22Rv1 (cell line): Measurements from ENCODE around the gene ZBTB7A.

Experiments
- H3K27ac ChIP-seq: fragments of 450-650 bp; 2 replicates; pipeline ENCODE4 v1.5.1; 2017
- ZFX ChIP-seq: fragments of 450-650 bp; IDR thresholded peaks from 2 replicates; pipeline ENCODE4 v1.6.1; 2017; ENCODE audit warnings: antibody characterized with exemption, borderline replicate concordance
- TF ChIP-seq, protein P1 (sequence below): fragments of 450-650 bp; IDR thresholded peaks from 2 replicates; pipeline ENCODE4 v1.5.1; 2017; ENCODE audit warnings: mild to moderate bottlenecking

The ZBTB7A gene

DNA sequence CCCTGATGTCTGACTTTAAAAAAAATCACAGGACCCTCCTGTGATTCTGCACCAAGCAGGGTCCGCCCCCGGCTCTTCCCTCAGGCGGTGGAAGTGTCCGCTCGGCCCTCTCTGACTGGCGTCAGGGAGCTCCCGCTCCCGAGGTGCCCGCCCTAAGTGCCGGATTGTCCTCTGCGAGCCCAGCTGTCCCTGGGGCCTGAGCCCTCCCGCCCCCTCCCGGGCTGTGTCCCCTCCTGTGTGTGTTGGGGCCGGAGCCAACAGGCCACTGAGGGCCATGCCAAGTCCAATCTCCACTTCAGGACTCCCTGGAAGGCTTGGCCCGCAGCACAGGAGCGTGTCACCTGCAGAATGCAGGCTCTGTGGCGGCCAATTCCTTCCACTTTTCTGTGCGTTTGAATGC, 31.8 kb upstream of the ZBTB7A start:
- H3K27ac ChIP-seq = no peak overlapping the region
- no peak for TF ChIP-seq ZFX
- TF ChIP-seq, protein P1, sequence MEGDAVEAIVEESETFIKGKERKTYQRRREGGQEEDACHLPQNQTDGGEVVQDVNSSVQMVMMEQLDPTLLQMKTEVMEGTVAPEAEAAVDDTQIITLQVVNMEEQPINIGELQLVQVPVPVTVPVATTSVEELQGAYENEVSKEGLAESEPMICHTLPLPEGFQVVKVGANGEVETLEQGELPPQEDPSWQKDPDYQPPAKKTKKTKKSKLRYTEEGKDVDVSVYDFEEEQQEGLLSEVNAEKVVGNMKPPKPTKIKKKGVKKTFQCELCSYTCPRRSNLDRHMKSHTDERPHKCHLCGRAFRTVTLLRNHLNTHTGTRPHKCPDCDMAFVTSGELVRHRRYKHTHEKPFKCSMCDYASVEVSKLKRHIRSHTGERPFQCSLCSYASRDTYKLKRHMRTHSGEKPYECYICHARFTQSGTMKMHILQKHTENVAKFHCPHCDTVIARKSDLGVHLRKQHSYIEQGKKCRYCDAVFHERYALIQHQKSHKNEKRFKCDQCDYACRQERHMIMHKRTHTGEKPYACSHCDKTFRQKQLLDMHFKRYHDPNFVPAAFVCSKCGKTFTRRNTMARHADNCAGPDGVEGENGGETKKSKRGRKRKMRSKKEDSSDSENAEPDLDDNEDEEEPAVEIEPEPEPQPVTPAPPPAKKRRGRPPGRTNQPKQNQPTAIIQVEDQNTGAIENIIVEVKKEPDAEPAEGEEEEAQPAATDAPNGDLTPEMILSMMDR = no peak

DNA sequence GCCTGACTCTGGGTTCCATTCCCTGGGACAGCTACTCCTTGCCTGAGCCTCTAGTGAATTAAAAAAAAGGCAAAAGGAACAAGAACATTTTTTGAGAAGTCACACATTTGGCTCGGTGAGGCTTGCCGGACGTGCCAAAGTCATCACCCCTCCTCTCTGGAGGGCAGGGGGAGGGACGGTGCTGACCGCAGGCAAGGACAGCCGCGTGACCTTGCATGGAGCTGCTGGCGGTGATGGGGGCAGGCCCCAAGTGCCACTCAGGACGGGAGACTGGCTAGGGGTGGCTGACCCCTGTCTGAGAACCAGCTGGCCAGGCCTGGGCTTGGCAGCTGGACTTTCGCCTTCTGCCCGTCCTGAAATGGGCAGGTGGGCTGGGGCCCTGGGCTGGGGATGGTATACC, 30.8 kb upstream of the ZBTB7A start:
- H3K27ac ChIP-seq = no peak overlapping the region
- TF ChIP-seq ZFX = no peak
- TF ChIP-seq, protein P1 = no peak

DNA sequence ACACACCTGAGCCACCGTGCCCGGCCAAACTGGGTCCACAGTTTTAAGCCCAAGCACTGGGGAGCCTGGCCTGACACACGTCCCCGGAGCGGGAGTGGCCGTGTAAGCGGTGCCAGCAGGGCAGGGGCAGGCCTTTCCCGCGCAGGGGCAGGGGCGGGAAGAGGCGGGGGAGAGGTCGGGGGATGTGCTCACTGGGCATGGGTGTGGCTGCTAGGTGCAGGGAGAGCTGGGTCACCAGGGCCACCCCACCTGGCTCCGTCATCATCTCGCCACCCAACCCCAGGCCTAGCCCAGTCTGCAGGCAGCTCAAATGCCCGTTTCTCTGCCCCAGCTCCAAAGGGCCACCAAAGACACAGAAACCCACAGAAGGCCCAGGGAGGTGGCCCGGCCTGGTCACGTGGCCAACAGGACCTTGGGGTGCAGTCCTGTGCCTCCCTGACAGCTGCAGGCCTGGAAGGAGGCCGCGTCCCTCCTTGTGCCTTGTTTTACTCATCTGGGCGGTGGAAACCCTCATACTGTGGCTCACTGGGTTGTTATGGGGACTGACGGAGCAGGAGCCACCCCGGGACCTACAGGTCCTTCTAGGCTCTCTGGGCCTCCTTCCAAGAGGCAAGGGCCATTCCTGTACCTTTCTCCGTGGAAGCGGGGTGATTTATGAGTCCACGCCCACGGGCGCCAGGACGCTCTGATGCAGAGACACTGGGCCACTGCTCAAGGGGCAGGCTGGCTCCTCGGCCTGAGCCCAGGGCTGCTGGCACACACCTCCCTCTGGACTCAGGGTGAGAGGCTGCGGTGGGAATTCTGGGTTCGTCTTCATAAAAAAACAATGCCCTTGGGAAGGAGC, 29.6 kb upstream of the ZBTB7A start:
- H3K27ac ChIP-seq = no peak overlapping the region
- TF ChIP-seq, protein P1 = no peak

DNA sequence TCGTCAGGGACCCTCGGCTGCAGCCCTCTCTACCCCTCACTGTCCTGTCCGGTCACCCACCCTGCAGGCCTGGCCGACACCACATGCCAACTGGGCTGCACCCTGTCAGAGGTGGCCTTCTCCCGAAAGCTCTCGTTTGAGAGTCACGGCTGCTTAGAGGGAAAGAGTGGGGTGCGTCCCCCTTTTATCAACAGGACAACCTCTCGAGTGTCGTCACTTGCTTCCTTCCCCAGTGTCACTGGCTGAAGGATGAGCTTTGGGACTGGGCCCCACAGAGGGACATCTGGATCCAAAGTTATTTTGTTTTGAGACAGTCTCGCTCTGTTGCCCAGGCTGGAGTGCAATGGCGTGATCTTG, 28.8 kb upstream of the ZBTB7A start:
- no peak for TF ChIP-seq ZFX
- TF ChIP-seq, protein P1 = no peak
- H3K27ac ChIP-seq = no peak overlapping the region

DNA sequence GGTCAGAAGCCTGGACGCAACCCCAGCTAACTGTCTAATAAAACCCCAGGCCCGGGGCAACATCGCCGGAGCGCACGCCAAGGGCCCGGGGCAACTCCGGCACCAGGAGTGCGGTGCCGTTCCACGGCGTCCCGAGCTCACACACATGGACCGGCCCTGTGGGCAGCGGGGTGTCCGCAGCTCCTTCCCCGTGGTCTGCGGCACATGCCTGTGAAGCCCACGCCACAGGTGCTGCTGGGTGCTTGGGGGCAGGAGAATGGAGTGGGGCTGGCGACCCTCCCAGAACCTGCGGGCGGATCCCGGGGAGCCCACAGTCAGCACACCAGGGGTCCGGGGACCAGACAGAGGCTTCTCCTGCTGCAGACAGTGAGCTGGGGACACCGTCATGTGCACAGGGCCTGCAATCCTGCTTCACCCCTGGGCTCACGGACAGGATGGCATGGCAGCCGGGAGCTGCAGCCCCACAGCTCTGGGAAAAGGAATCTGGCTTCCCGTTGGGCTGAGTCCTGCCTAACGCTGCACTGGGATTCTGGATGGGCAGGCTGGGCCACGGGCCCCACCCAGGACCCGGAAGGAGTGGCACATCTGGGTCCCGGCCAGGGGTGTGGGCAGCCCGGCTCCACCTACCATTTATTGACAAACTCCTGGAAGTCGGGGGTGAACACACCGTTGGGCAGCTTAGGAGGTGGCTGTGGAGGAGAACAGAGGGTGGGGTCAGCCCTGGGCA, 28.2 kb upstream of the ZBTB7A start:
- no peak overlapping the region for H3K27ac ChIP-seq
- TF ChIP-seq ZFX = no peak
- TF ChIP-seq, protein P1 = no peak

DNA sequence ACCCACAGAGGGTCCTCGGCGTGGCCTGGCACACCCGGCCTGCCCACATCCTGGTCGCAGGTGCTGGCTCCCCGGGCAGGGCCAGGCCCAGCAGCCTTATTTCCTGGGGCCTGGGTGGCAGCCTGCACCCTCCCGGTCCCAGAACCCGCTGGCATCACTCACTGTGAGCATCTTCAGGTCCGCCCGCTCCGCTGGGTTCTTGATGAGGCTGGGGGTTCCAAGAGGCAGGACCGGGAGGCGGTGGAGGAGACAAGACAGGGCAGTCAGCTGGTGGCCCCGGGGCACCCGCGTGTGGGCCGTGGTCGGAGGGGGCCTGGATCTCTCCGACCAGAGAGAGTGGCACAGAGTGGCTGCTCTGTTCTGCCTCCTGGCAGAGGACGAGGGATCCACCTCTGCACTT, 27.6 kb upstream of the ZBTB7A start:
- TF ChIP-seq, protein P1 = no peak
- no peak for TF ChIP-seq ZFX
- no peak overlapping the region for H3K27ac ChIP-seq

DNA sequence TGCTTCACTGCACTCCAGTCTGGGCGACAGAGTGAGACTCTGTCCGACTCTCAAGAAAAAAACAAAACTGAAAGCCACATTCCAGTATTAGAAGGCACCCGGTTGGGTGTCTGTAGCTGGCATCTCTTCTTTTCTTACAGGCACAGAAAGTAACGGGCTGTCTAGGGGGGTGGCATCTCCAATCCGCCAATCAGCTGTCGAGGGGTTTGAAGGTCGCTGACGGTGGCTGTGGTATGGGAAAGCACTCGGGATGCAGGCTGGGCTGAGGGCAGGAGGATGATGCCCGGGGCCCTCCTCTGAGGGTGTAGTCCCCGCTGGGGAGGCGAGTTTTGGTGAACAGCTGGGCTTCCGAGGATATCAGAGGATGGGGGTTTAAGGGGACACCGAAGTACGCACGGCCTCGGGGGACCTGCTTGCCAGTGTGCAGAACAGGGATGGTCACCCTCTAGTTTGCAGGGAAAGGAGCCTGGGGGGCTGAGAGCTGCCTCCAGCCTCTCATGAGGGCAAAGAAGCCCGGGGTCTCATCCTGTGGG, 27.0 kb upstream of the ZBTB7A start:
- H3K27ac ChIP-seq = no peak overlapping the region
- no peak for TF ChIP-seq ZFX
- TF ChIP-seq, protein P1 = no peak
